OCI-LY7 (cell line): ENCODE results near the gene SLC9A7.

ENCODE experiments used
- EZH2phosphoT487 ChIP-seq: fragments of 200-600 bp; sonication (generic); IDR thresholded peaks from 2 replicates; pipeline ENCODE4 v1.6.1; 2018; ENCODE audit warnings: low read depth, borderline replicate concordance, mild to moderate bottlenecking, mixed run types, antibody characterized with exemption, low read length, moderate library complexity, mixed read lengths
- TF ChIP-seq, protein P1 (sequence below): fragments of 200-600 bp; sonication (generic); conservative IDR thresholded peaks from 2 replicates; pipeline ENCODE4 v1.5.1; 2014; ENCODE audit warnings: mild to moderate bottlenecking, antibody characterized with exemption, low read length, moderate library complexity, mixed read lengths

DNA sequence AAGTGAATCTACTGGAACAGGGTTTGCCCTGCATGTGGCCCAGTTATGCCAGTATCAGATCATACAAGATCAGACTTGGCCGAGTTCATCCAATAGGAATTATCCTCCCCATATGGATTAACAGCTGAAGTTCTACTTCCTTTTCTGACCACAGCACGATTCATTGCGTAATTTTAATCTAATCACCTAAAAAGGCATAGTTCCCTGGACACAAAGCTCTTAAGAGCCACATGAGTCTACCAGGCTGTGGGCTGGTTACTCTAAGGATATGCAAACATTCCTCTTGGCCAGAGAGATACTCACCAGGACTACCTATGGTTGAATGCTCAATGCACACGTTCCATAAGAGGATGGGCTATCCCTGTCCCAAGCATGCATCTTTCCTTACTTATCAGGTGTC is 138.4 kb downstream of the SLC9A7 start:
- no peak for TF ChIP-seq EZH2phosphoT487
- TF ChIP-seq, protein P1, sequence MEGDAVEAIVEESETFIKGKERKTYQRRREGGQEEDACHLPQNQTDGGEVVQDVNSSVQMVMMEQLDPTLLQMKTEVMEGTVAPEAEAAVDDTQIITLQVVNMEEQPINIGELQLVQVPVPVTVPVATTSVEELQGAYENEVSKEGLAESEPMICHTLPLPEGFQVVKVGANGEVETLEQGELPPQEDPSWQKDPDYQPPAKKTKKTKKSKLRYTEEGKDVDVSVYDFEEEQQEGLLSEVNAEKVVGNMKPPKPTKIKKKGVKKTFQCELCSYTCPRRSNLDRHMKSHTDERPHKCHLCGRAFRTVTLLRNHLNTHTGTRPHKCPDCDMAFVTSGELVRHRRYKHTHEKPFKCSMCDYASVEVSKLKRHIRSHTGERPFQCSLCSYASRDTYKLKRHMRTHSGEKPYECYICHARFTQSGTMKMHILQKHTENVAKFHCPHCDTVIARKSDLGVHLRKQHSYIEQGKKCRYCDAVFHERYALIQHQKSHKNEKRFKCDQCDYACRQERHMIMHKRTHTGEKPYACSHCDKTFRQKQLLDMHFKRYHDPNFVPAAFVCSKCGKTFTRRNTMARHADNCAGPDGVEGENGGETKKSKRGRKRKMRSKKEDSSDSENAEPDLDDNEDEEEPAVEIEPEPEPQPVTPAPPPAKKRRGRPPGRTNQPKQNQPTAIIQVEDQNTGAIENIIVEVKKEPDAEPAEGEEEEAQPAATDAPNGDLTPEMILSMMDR: no peak
